Prostate gland (tissue), 2 donors: ENCODE data around the gene SPI1. TPM values are rescaled to one million over a fixed set of nuclear protein-coding genes. Genes with fewer than 3 reads are reported as not detected.
A peak's percentile ranks its signal among the peaks of the same experiment; 100 is the strongest.

Experiments used
- DNase-seq: peaks from one replicate; pipeline ENCODE4 v3.0.0-alpha.2; 2019; ENCODE audit warnings: low spot score
- H3K27ac ChIP-seq, 2 donors: fragments of 200-600 bp; sonication (generic); 2 replicates each; pipeline ENCODE4 v1.5.1; 2017 to 2019
- H3K27me3 ChIP-seq: fragments of 200-600 bp; sonication (generic); replicated peaks from 2 replicates; pipeline ENCODE4 v1.5.1; 2019; ENCODE audit not compliant: insufficient read depth
- H3K36me3 ChIP-seq, 2 donors: fragments of 200-600 bp; sonication (generic); 1 replicate in 1 of 2; 2 replicates in 1 of 2; pipeline versions ENCODE4 v1.5.1 to v1.8.1; 2017 to 2019
- H3K4me1 ChIP-seq: fragments of 200-600 bp; sonication (generic); replicated peaks from 2 replicates; pipeline ENCODE4 v1.5.1; 2019
- H3K4me3 ChIP-seq, 2 donors: fragments of 200-600 bp; sonication (generic); 2 replicates each; pipeline ENCODE4 v1.5.1; 2017 to 2019
- H3K9me3 ChIP-seq: fragments of 200-600 bp; sonication (generic); 2 replicates; pipeline ENCODE4 v1.5.1; 2017
- POLR2A ChIP-seq: fragments of 450-650 bp; IDR thresholded peaks from one replicate; pipeline ENCODE4 v1.6.1; 2016; ENCODE audit warnings: antibody characterized with exemption, mild to moderate bottlenecking
- POLR2AphosphoS5 ChIP-seq: sonication (generic); formaldehyde crosslinking; IDR thresholded peaks from one replicate; pipeline ENCODE4 v1.6.1; 2017; ENCODE audit warnings: antibody characterized with exemption
- WGBS: methylation state at CpG from one replicate; pipeline ENCODE4 v1.1.5; 2018; 5-methylcytosine and 5-hydroxymethylcytosine counted together
- intact Hi-C: fragments of 100-400 bp; cut with DNase I; formaldehyde crosslinking; loops from one replicate; pipeline ENCODE4 v1.14.2; 2022
- total RNA-seq, 2 donors: library from RNA; depleted of rRNA; stranded (reverse); fragments of >200 nt; gene quantifications; one replicate each; pipeline ENCODE4 v1.1.0, GENCODE V29; 2016
- TF ChIP-seq, protein P1 (sequence below), 4 experiments: fragments of 200-600 bp in 2 of 4; fragments of 450-650 bp in 2 of 4; sonication (generic) in 2 of 4; IDR thresholded peaks; 1 replicate in 3 of 4; 2 replicates in 1 of 4; pipeline ENCODE4 v1.5.1; 2016 to 2019; ENCODE audit warnings: antibody characterized with exemption in 4 of 4, mild to moderate bottlenecking in 2 of 4, moderate library complexity in 2 of 4

Gene SPI1
- total RNA-seq, 2 donors from 2014 or later = 6.8 to 13.4 TPM

DNA sequence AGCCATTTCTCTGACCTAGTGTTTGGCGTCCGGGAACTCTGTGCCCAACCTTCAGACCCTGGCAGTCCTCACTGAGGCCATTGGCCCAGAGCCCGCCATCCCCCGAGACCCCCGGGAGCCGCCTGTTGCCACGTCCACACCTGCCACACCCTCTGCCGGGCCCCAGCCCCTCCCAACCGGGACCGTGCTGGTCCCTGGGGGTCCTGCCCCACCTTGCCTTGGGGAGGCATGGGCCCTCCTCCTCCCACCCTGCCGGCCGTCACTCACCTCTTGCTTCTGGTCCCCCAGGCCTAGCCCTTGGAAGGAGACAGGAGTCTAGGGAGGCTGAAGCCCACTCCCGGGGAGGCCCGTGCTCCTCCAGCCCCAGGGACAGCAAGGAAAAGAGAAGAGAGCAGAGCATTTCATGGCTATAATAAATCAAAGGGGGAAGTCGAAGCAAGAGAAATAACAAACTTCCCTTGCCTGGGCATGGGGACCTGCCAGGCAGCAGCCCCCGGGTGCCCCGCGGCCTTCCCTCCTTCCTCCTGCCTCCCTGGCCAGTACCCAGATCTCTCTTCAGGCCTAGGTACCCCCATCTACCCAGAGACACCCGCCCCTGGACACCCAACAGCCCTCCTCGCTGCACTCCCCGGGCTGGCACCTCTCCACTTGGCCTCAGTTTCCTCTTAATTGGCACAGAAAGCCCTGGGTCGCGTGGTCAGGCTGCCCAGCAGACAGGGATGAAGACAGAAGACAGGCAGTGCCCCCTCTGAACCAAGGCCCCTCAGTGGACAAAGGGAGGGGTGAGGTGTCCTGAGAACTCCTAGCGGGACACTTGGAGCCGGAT, 17.1 kb upstream of the SPI1 start:
- Histone ChIP-seq H3K4me1 (peaks cover under 1% of the 10 kb centered on the region), H3K9me3 (no peaks in the 10 kb centered on the region), H3K27ac (peak overlapping the region; percentile 15 to 51), H3K36me3 (no peaks in the 10 kb centered on the region), H3K4me3 (no peak overlapping the region), H3K27me3 (no peaks in the 10 kb centered on the region)
- no peak for DNase-seq
- TF ChIP-seq, protein P1, sequence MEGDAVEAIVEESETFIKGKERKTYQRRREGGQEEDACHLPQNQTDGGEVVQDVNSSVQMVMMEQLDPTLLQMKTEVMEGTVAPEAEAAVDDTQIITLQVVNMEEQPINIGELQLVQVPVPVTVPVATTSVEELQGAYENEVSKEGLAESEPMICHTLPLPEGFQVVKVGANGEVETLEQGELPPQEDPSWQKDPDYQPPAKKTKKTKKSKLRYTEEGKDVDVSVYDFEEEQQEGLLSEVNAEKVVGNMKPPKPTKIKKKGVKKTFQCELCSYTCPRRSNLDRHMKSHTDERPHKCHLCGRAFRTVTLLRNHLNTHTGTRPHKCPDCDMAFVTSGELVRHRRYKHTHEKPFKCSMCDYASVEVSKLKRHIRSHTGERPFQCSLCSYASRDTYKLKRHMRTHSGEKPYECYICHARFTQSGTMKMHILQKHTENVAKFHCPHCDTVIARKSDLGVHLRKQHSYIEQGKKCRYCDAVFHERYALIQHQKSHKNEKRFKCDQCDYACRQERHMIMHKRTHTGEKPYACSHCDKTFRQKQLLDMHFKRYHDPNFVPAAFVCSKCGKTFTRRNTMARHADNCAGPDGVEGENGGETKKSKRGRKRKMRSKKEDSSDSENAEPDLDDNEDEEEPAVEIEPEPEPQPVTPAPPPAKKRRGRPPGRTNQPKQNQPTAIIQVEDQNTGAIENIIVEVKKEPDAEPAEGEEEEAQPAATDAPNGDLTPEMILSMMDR (IDR thresholded peaks at IDR 0.05) = no peak
- 78% methylated on average over 25 of the region's 25 CpGs for WGBS
- intact Hi-C loops = no loop called here

DNA sequence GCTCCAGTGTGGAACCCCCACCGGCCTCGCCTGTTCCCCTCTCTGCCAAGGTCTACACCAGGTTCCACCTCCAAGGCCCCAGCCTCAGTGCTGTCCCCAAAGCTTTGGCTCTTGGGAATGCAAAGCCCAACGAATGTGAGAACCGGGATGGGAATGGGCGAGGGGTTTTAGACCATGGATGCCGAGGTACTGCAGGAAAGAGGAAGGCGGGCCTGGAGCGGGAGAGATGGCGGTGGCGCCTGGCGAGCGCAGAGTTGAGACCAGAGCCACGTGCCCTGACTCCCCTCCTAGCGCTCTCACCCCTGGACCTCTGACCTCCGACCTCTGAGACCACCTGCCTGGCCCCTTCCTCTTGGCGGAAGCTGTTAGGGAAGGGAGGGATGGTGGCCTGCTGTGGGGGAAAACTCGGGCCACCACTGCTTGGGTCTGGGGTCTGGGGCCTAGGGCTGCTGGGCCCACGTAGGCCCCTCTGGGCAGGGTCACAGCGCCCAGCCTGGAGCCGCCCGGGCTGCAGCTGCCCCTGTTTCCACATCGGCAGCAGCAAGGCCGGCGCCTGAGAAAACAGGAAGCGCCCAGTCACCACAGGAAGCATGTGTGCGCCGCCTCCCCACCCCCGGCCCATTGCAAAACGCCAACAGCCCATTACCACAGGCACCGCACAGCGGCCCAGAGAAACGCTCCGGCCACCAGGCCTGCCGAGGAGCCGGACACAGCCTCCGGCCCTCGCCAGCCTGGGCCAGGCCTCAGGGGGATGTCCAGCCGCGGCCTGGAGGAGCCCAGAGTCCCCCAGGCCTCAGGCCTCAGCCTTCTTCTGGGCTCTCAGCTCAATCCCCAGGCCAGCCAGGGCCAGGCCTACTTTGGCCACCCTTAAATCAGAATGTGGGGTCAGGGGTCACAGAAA, 16.2 kb upstream of the SPI1 start:
- Histone ChIP-seq H3K36me3 (no peaks in the 10 kb centered on the region), H3K4me3 (no peak overlapping the region), H3K27me3 (no peaks in the 10 kb centered on the region), H3K9me3 (no peaks in the 10 kb centered on the region), H3K4me1 (no peaks in the 10 kb centered on the region), H3K27ac (peak overlapping the region; percentile 15 to 51)
- WGBS = 75% methylated on average over 39 of the region's 39 CpGs
- TF ChIP-seq, protein P1 (IDR thresholded peaks at IDR 0.05) = no peak
- no peak for TF ChIP-seq POLR2AphosphoS5
- no peak for TF ChIP-seq POLR2A
- intact Hi-C loops = no loop called here
- DNase-seq = no peak

DNA sequence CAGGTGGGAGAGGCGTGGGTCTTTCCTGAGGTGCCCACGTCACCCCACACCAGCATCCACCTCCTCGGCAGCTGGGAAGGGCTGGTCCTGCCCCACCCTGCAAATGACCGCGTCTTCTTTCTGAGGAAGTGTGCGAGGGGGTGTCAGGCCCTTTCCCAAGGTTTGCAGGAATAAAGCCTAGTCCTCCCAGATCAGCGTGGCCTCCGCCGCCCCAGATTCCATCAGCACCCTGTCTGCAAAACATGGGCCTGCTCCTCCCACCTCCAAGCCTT, 15.6 kb upstream of the SPI1 start:
- Histone ChIP-seq H3K4me1 (no peaks in the 10 kb centered on the region), H3K4me3 (no peak overlapping the region), H3K9me3 (no peaks in the 10 kb centered on the region), H3K27ac (peak overlapping the region in 1 of 2 donors; percentile 51), H3K27me3 (no peaks in the 10 kb centered on the region), H3K36me3 (no peaks in the 10 kb centered on the region)
- intact Hi-C loops = no loop called here
- TF ChIP-seq POLR2A (no peak), POLR2AphosphoS5 (no peak)
- TF ChIP-seq, protein P1 (IDR thresholded peaks at IDR 0.05) = no peak
- no peak for DNase-seq
- 82% methylated on average over 9 of the region's 9 CpGs for WGBS

DNA sequence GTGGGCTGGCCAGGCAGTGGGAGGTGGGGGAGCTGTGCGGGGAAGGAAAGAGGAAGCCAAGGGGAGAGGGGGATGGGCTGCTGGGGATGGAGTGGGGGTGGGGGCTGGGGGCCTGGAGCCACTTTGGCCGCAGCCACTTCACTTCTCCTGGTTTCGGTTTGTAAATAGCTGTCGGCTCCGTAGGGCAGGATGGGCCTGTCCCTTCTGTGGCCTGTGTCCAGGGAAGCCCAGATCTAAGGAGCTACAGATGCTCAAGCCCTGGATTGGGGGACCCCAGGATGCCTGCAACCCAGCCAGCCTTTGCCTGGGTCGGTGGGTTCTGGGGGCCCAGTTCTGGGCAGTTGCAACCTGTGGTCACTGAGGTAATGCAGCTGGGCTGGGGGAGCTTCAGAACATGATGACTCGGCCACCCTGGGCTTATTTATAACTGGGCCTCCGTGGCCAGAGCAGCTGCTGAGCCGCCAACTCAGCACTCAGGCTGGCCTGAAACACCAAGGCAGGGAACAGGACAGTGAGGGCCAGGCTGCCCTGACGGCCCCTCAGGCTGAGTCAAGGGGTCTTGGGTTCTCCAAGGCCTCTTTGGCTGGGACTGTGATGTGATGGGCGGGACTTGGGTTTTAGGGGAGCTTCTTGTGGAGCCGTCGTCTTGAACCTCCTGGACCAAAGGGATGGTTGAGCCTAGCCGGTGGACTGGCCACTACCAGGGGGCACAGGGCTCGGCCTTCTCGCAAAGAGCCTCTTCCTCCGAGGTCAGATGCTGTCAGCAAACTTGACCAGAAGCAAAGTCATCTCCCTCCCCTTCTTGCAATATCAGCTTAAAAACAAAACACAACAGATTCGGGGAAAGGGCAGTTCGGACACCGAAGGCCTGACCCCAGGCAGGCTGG, 15.1 kb upstream of the SPI1 start:
- Histone ChIP-seq H3K36me3 (no peaks in the 10 kb centered on the region), H3K4me1 (no peaks in the 10 kb centered on the region), H3K4me3 (no peak overlapping the region), H3K9me3 (no peaks in the 10 kb centered on the region), H3K27ac (no peak overlapping the region), H3K27me3 (no peaks in the 10 kb centered on the region)
- WGBS = 76% methylated on average over 15 of the region's 20 CpGs
- no peak for DNase-seq
- intact Hi-C loops = no loop called here
- no peak for TF ChIP-seq POLR2A
- TF ChIP-seq, protein P1 (IDR thresholded peaks at IDR 0.05) = no peak
- TF ChIP-seq POLR2AphosphoS5 = no peak
